ENCODE results near the gene SLC8A2.
A peak's percentile ranks its signal among the peaks of the same experiment; 100 is the strongest.
"Not testable (repeated sequence)": the region's sequence is repeated elsewhere in the genome, so short reads cannot be mapped to it uniquely, and the experiment has no call there.

The SLC8A2 gene

GRCh38 chr19:47408156-47408938, 63.3 kb downstream of the SLC8A2 start:
- no peak for DNase-seq

GRCh38 chr19:47407417-47407774, 64.3 kb downstream of the SLC8A2 start:
- DNase-seq: no peak

- DNase-seq: no peak
These were observed 64.8 kb downstream of the SLC8A2 start for GRCh38 chr19:47406711-47407416.

GRCh38 chr19:47405854-47406417, 65.8 kb downstream of the SLC8A2 start:
- DNase-seq: no peak

DNA sequence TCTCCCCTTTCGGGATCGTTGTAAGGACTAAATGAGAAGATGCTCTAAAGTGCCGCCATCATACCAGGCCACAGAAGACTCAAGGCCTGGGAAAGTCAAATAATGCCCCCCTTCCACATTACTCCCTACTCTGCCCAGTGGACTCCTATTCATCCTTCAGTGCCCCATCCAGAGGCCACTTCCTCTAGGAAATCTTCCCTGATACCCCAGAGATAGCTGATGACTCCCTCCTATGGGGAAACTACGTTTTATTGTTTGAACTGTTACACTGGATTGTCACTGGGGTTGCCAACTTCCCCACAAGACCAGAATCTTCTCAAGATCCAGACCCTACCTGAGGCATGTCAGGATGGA, 66.5 kb downstream of the SLC8A2 start:
- no peak for DNase-seq

- DNase-seq: no peak
These were observed 67.1 kb downstream of the SLC8A2 start for GRCh38 chr19:47404334-47405196.

DNA sequence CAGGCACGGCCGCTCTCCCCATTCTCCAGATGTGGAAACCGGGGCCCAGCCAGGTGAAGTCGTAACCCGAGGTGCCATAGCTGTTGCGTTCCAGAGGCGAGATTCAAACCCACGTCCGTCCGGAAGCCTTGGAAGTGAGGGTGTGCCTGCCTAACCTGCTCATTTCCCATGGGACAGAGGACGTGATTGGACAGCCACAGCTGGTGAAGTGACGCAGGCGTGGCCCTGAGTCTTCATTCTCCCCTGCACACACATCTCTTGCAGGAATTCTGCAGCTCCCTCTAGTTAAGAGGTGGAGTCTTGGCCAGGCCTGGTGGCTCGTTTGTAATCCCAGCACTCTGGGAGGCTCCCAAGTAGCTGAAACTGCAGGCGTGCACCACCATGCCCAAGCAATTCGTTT, 69.2 kb downstream of the SLC8A2 start:
- no peak for DNase-seq

DNA sequence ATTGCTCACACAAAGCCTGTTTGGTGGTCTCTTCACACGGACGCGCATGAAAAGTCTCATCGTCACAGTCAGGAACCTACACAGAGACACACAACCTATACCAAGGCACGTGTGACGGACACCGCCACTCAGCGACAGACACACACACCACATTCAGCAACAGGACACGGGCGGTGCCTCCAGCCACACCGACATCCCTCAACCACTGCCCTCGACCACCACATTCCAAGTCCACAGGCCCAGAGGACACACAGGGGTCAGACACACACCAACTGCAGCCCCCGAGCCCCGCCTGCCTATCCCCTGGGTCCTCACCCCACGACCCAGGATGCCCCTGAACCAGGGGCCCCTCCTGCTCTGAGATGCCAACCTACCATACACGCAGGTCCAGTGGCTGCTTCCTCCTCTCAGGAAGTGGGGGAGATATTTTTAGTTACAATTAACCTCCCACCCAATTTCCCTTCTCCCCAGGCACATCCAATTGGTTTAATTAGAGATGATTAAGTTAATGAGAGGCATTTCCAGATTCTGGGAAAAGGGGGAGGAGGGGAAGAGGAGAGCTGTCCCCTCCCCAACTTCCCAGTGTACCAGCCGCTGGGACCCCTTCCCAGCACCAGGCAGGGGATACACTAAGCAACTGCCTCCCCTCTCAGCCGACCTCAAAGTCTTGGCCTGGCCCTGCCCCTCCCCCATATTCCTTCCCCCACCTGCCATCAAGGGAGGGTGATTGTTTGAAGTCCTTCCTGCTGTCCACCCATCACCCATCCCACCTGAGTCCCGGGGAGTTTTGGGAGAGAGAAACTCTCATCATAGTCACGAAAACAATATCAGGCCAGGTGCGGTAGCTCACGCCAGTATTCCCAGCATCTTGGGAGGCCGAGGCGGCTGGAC, 72.7 kb downstream of the SLC8A2 start:
- DNase-seq: no peak

- DNase-seq: peak; percentile 51 to 77 (median 73)
These were observed 80.0 kb downstream of the SLC8A2 start for GRCh38 chr19:47391510-47392223.

GRCh38 chr19:47390533-47391488, 80.9 kb downstream of the SLC8A2 start:
- DNase-seq: no peak

DNA sequence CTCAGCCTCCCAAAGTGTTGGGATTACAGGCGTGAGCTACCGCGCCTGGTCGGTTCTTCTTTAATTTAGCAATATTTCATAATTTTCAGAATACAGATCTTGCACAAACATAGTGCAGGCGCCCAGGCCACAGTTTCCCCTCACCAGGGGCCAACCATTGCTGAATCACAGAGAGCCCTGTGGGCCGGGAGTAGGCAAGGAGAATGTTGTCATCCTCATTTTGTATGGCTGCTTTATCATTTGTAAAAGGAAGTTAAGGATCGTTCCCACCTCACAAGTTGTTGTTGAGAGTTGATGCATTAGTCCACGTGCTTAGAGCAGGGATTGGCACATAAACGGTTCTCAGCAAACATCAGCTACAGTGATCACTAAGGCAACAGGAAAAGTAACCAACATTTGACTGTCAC, 82.5 kb downstream of the SLC8A2 start:
- no peak for DNase-seq

GRCh38 chr19:47388721-47389120, 83.0 kb downstream of the SLC8A2 start:
- DNase-seq: peak in 1 of 5 experiments; percentile 32

DNA sequence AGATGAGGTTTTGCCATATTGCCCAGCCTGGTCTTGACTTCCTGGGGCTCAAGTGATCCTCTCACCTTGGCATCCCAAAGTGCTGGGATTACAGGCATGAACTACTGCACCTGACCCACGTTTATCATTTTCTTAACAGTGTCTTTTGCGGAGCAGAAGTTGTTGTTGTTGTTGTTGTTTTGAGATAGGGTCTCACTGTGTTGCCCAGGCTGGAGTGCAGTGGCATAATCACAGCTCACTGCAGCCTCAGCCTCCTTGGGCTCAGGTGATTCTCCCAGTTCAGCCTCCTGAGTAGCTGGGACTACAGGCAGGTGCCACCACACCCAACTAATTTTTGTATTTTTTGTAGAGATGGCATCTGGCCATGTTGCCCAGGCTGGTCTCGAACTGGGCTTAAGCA, 84.1 kb downstream of the SLC8A2 start:
- DNase-seq: not testable (repeated sequence)

- DNase-seq: not testable (repeated sequence)
These were observed 85.1 kb downstream of the SLC8A2 start for GRCh38 chr19:47386582-47386981.

GRCh38 chr19:47384533-47384932, 87.2 kb downstream of the SLC8A2 start:
- DNase-seq: not testable (repeated sequence)

DNA sequence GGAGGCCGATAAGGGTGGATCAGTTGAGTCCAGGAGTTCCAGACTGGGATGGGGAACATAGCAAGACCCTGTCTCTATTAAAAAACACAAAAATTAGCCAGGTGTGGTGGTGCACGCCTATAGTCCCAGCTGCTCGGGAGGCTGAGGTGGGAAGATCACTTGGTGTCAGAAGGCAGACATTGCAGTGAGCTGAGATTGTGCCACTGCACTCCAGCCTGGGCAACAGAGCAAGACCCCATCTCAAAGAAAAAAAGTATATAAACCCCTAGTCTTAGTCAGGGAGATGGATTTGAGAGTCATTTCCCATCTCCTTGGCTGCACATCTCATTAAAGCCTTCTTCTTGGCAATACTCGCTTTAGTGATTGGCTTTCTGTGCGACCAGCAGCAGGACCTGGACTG, 87.8 kb downstream of the SLC8A2 start:
- DNase-seq: not testable (repeated sequence)

DNA sequence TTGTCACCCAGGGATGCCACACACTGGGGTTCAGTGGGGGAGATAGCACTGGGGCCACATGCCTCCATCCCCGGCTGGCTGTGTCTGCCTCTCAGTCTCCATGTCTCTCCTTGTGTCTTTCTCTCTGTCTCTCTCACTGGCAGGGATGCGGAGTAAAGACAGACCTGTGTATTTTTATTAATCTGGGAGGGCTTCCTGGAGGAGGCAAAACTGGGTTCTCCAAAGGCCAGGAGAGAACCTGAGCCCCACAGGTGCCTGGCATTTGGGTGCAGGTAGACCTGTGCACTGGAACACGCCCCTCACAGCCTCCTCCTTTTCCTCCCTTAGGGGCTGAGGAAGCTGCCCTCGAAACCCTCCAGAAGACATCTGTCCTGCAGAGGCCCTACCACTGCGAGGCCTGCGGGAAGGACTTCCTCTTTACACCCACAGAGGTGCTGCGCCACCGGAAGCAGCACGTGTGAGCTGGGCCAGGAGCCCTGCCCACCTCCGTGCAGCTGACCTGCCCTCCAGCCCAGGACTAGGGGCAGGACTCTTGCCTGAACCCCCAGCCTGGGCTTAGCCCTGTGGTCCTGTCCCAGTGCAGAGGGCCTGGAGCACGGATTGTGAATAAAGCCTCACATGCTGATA, 89.9 kb downstream of the SLC8A2 start:
- DNase-seq: peak in 2 of 5 experiments; percentile 29 to 56

- DNase-seq: no peak
These were observed 90.6 kb downstream of the SLC8A2 start for GRCh38 chr19:47381121-47381520.

DNA sequence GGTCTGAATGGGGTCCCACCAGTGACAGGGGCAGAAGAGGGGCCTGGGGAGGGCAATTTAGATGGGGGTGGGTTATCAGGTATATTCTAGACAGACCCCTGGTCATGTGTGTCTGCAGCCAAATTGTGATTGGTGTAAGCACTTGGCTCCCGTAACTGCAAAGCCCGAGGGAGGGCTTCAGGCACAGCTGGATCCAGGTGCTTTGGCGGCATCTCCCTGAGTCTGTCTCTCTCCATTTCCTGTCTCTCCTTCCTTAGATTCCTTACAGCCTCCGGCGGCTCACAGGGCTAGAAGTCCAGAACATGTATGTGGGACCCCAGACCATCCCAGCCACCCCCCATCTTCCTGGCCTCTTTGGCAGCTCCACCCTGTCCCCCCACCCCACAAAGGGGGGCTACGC, 91.1 kb downstream of the SLC8A2 start:
- no peak for DNase-seq

Data from T-helper 2 cell (primary cell).